SK-N-SH (cell line): Measurements from ENCODE around the gene ASB7.

Experiments
- CTCF ChIP-seq: fragments of 200-600 bp; sonication (generic); IDR thresholded peaks from 2 replicates; pipeline ENCODE4 v1.6.1; 2017; ENCODE audit warnings: antibody characterized with exemption, mild to moderate bottlenecking, moderate library complexity
- EZH2phosphoT487 ChIP-seq: fragments of 200-600 bp; sonication (generic); IDR thresholded peaks from 2 replicates; pipeline ENCODE4 v1.6.1; 2017; ENCODE audit warnings: low read depth, mixed run types, mild to moderate bottlenecking, antibody characterized with exemption, moderate library complexity, borderline replicate concordance
- MEF2A ChIP-seq: IDR thresholded peaks from 2 replicates; pipeline ENCODE4 v1.4.0; 2012; ENCODE audit warnings: low read depth, borderline replicate concordance
- RCOR1 ChIP-seq: fragments of 150-350 bp; IDR thresholded peaks from 2 replicates; pipeline ENCODE4 v1.6.1; 2017; ENCODE audit warnings: antibody characterized with exemption, low read length
- RXRA ChIP-seq: IDR thresholded peaks from 2 replicates; pipeline ENCODE4 v1.4.0; 2012; ENCODE audit warnings: low read depth, mild to moderate bottlenecking, borderline replicate concordance
- YY1 ChIP-seq: IDR thresholded peaks from 2 replicates; pipeline ENCODE4 v1.4.0; 2012; ENCODE audit warnings: low read depth, mild to moderate bottlenecking
- ZBTB33 ChIP-seq: IDR thresholded peaks from 2 replicates; pipeline ENCODE4 v1.4.0; 2012; ENCODE audit warnings: low read depth, borderline replicate concordance
- TF ChIP-seq, protein P1 (sequence below): fragments of 150-350 bp; IDR thresholded peaks from 2 replicates; pipeline ENCODE4 v1.6.1; 2017; ENCODE audit warnings: antibody characterized with exemption, low read length, low read depth, borderline replicate concordance

- TF ChIP-seq ZBTB33 (no peak), CTCF (no peak), MEF2A (no peak), YY1 (no peak), RXRA (no peak), RCOR1 (no peak), EZH2phosphoT487 (no peak)
- TF ChIP-seq, protein P1, sequence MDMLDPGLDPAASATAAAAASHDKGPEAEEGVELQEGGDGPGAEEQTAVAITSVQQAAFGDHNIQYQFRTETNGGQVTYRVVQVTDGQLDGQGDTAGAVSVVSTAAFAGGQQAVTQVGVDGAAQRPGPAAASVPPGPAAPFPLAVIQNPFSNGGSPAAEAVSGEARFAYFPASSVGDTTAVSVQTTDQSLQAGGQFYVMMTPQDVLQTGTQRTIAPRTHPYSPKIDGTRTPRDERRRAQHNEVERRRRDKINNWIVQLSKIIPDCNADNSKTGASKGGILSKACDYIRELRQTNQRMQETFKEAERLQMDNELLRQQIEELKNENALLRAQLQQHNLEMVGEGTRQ: no peak
Measured at GRCh38 chr15:100688549-100689120, 86.2 kb downstream of the ASB7 start.
